Medulla oblongata (tissue), 1 donor: ENCODE results near the gene SNCAIP.
A peak's percentile ranks its signal among the peaks of the same experiment; 100 is the strongest.
"Not testable (repeated sequence)": the region's sequence is repeated elsewhere in the genome, so short reads cannot be mapped to it uniquely, and the experiment has no call there.

Source experiments
- DNase-seq: peaks from one replicate; pipeline ENCODE4 v3.0.0-alpha.2; 2015; ENCODE audit errors: extremely low spot score

The SNCAIP gene

DNA sequence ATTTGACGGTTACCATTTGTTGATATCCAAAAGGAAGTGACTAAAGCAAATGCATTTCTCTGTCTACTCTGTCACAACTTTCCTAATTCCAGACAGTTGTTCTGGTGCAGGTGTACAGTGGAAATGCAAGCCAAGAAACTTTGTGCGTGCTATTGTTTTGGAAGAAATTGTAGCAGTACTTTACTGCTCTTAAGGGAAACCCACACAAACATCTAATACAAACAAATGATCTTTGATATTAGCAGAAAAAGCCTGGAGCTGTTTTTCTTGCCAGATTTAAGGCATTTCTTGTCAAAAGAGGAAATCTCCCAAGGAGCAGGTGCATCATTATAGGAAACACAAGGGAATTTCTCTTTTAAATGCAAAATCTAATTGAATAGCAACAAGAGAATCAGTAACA, 2.0 kb downstream of the SNCAIP start:
- DNase-seq = no peak

- DNase-seq = no peak
These were observed 3.5 kb downstream of the SNCAIP start for GRCh38 chr5:122315521-122315920.

DNA sequence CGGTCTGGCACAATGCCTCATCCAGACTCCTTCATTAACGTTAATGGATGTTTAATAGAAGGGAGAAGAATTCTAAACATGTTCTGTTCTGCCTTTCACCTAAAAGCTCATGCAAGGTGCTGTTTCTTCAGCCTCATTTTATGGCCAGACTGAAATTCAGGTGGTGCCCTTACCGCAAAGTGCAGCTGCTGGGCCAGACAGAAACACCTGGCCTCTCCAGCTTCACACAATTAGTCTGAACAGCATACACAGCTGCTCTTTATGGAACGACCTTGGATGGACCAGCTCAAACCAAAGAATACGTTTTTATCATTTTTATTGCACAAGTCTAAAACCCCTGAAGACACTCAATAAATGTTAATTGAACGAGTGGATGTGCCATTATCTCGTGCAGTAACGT, 4.6 kb downstream of the SNCAIP start:
- DNase-seq = no peak

GRCh38 chr5:122319897-122320296, 7.9 kb downstream of the SNCAIP start:
- no peak for DNase-seq

- no peak for DNase-seq
These were observed 9.9 kb downstream of the SNCAIP start for GRCh38 chr5:122321921-122322320.

DNA sequence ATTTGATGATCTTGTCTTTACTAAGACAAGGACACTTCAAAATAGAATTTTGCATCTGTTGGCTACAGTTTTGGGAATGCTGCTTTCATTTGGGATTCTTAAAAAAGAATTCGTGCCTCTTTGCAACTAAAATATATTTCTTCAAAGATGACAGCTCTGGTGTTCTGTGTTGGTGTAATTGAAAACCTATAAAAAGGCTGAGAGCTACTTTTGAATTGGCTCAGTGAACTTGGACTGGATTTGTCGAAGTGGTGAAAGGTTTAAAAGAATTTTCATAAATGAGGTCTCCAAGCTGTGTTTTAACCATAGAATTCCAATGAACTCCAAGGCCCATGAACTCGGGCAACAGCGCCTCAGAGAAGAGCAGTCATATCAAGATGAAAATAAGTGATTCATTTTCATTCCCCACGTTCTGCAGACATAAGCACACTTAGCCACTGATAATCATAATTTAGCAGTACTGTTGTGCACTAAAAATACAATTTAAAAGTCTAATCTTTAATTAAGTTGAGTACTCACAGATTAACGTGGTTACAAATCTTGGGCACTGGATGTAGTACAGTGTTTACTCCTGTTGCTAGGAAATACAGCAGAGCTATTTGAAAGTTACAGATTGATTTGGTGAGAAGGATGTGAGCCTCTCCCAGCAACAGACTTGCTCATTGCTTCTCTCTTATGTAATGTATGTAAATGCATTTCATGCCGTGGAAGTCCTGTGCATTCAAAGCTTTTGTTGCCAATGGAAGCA, 10.9 kb downstream of the SNCAIP start:
- DNase-seq = no peak

- DNase-seq = no peak
These were observed 11.7 kb downstream of the SNCAIP start for GRCh38 chr5:122323738-122324137.

- no peak for DNase-seq
These were observed 15.1 kb downstream of the SNCAIP start for GRCh38 chr5:122327110-122327509.

GRCh38 chr5:122330881-122331280, 18.8 kb downstream of the SNCAIP start:
- DNase-seq = no peak

DNA sequence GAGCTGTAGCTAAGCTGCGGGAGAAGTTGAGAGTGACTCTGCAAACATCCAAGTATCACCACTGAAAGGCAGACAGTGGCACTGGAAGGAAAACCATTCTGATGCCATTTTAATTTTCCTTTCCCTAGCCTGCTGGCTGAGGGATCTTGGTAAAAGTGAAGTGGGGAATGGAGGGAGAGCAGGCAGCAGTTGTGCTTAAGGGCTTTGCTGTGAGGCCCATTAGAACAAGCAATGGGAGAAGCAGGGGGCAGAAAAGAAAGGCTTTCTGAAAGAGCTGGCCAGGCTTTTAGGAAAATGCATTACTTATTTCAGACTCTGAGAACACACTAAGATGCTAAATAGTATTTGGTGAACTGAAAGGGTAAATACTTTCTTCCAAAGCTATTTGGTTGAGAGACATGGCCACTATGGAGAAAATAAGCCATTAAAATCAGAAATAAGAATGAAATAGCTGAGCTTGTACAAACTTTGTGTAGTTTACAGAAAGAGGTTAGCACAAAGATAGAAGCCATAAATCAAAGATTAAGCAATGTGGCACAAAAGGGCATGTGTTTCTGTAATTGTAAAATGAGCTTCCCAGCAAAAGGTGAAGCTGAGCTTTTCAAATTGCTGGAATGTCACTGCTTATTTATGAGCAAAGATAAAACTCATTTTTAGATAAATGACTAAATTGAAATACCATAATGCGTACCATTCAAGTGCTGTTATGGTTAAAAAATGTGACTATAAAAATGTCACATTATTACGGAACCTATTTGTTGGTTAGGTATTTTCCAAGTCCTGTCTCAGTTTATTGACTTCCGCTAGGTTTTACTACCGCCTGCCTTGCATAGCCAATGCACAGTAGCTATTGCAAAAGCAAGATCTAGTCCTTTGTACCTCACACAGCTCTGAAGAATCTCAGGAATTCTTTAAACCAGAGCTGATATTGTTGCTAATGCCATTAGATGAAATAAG, 20.8 kb downstream of the SNCAIP start:
- DNase-seq = no peak

GRCh38 chr5:122333564-122333963, 21.5 kb downstream of the SNCAIP start:
- DNase-seq = no peak

DNA sequence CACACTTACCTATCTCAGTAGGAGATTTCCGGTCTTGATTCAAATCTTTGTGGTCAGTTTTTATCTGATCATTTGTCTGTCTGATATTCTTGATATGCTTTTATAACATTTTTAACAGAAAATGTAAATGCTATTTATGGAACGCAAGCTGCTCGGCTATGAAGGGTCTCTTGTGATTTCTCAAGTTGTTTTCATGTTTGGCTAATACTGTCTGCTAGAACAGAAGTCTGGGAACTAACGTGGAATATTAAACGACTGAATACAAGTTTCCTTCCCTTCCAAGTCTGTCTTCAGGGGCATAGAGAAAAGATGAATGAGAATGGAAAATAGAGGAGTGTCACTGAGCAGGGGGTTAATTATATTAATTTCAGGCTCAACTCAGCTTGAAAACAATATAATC, 27.6 kb downstream of the SNCAIP start:
- no peak for DNase-seq

DNA sequence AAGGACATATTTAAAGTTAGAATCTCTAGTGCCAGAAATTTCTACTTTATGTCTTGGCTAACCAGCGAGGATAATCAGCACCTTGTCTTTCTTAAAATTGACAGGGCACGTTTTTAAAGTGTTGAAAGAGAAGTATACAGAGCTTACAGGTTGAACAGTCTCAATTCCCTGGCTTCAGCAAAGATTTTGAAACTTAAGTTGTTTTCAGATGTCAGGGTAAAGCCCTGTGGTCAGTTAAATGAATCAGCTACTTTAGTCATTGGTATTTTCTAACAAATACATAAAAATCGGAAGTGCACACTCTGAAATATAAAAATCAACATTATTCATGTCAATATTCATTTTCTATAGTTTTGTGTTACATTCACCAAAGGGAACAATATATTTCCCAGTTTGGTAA, 29.1 kb downstream of the SNCAIP start:
- DNase-seq = no peak

GRCh38 chr5:122342256-122342655, 30.2 kb downstream of the SNCAIP start:
- DNase-seq = no peak

DNA sequence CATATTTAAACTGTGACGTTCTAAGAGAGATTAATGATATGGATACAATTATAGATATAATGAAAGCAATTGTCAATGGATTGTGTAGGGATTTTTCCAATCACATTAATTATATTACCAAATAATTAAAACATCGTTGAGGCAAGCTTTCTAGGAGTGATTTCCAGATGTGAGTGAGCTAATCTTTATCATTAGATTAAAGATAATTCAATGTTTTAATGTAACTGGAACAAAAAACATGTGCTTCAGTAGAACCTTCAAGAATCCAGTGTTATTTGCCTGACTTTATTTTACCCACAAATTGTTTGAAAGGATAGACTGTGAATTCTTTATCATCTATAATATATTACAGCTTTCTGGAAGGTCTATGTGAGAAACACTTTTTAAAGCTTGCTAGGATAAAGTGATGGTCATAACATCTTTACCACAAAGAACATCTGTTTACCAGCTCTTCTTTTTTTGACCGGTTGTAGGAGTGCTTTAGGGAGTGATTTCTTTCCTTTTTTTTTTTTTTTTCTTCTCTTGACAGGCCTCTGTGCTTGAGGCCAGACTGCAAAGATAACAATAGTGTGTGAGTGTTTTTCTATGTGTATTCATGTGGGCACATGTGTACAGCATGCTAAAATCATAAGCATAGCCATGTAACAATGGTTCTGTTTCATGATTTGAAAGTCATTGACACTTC, 35.0 kb downstream of the SNCAIP start:
- no peak for DNase-seq

DNA sequence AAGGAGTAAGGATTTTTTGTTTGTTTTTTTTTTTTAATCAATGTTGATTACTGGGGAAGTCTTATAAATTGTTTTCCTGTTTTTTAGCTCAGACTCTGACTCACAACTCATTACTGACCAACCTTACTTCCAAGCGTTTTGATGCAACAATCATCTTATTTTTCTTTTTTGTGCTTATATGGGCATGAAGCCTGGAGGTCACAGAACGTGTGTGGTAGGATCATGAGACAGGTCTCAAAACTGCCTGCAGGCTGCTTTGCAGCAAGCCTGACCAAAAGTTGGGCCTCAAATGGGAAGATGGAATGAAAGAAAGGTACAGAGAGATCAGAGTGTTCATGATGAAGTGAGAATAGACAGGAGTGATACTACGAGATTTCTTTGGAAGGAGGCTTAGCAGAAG, 38.5 kb downstream of the SNCAIP start:
- DNase-seq = no peak

DNA sequence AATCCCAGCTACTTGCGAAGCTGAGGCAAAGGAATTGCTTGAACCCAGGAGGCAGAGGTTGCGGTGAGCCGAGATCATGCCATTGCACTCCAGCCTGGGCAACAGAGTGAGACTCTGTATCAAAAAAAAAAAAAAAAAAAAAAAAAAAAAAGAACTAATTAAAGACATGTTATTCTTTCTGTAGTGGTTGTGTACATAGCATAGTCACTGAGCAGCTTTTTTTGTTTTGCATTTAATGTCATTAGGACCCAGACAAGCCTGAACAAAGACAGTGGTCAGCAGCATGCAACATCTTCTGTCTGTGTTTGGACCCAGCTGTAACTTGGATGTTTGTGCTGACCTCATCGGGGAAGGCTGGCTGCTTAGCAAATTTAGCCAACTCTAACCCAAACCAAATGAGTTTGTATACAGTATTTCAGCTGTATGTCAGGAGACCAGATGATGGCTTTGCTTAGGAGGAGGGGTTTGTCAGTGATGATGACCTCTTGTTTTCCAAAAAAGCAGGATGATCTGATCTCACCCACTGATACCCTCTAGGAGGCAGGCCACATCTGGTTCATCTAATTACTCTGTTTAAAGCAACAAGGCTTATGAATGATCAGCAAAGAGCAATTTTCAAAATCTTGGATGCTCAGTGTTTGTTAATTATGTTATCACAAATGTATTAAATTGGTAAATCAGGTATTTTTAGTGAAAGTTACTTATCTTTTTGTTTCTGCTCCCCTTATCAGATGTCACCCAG, 39.5 kb downstream of the SNCAIP start:
- no peak for DNase-seq

GRCh38 chr5:122352331-122352730, 40.3 kb downstream of the SNCAIP start:
- no peak for DNase-seq

GRCh38 chr5:122353361-122353760, 41.3 kb downstream of the SNCAIP start:
- not testable (repeated sequence) for DNase-seq

GRCh38 chr5:122354293-122354692, 42.3 kb downstream of the SNCAIP start:
- DNase-seq = peak; percentile 74

GRCh38 chr5:122355324-122355723, 43.3 kb downstream of the SNCAIP start:
- no peak for DNase-seq

DNA sequence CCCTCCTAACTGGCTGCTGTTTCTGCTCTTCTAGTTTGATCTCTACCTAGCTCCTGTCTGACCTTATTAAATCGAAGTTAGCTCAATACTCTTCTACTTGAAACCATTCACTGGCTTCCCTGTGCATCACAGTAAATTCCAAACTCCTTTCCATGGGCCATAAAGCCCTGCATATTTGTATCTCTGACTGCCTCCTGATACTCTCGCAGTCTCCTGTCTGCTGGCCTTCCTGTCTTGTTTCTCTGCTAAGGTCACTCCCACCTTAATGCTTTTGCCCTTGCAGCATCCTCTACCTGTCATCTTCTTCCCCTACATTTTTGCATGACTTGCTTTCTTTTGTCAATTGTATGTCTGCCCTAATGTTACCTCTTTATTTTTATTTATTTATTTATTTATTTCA, 44.8 kb downstream of the SNCAIP start:
- DNase-seq = no peak
